ENCODE data around the gene BMF.

BMF gene

DNA sequence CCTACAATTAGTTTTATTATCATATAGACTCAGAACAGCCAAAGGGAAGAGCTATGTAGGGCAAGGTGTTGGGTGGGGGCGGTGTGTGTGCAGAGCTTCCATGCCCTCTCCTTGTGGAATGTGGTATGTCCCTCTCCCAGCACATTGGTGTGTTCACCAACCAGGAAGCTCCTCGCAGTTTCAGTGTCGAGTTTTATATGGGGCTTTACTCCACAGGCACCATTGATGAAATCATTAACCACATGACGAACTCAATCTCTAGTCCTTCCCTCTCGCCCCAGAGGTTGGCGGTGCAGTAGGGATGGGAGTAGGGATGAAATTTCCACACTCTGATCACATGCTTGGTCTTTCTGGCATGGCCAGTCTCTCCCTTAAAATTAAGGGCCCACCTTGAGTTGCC, 56.1 kb downstream of the BMF start:
- FAIRE-seq (no peak), DNase-seq (ENCODE audit: insufficient read length, low spot score) (no peak)

DNA sequence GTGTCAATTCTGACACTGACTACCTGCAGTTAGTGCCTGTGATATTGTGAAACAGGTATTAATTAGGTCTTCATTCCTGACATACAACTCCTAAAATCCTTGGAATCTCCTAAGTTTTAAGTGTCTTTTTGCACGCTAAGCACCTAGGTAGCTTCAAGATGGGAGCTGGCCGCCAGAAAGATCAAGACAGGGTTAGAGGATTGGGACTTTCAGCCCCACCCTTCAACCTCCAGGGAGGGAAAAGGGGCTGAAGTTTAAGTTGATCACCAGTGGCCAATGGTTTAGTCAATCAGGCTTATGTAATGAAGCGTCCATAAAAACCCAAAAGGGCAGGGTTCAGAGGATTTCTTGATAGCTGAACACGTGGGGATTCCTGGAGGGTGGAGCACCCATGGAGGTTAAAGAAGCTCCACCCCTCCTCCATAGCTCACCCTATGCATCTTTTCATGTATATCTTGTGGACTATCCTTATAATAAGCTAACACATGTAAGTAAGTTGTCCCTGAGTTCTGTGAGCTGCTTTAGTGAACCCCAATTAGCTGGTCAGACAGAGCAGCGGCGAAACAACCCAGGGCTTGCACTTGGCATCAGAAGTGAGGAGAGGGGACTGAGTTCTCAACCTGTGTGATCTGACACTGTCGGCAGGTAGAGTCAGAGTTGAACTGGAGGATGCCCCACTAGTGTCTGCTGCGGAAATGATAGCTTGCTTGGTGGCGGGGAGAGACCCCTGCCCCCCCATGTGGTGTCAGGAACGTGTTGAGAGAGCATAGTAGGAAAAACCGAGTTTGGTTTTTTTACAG, 56.9 kb downstream of the BMF start:
- no peak for FAIRE-seq
- no peak for DNase-seq (ENCODE audit: insufficient read length, low spot score)

DNA sequence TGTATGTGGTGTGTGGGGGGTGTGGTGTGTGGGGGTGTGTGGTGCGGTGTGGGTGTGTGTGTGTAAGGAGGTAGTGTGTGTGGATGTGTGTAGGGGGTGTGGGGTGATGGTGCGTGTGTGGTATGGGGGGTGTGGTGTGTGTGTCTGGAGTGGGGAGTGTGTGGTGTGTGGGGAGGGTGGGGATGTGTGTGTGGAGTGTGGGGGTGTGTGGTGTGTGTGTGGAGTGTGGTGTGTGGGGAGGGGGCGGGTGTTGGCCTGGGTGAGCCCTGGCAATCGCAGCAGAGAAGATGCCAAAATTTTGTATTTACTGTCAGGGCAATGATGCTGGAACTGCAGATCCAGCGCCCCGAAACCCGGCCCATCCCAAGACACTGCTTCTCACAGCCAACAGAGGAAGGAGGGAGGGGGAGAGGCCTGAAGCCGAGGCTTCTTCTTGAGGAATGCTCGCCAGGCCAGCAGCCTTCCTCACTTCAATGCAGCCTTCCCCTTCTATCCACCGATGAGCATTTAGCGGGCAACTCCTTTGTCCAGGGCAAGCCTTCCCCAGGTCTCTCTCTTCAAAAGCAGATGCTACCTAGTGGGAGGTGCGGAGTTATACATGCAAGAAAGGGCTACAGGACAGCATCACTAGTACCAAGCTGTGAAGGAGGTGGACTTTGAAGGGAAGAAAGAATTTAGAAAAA, 57.8 kb downstream of the BMF start:
- no peak for DNase-seq (ENCODE audit: insufficient read length, low spot score)
- no peak for FAIRE-seq

DNA sequence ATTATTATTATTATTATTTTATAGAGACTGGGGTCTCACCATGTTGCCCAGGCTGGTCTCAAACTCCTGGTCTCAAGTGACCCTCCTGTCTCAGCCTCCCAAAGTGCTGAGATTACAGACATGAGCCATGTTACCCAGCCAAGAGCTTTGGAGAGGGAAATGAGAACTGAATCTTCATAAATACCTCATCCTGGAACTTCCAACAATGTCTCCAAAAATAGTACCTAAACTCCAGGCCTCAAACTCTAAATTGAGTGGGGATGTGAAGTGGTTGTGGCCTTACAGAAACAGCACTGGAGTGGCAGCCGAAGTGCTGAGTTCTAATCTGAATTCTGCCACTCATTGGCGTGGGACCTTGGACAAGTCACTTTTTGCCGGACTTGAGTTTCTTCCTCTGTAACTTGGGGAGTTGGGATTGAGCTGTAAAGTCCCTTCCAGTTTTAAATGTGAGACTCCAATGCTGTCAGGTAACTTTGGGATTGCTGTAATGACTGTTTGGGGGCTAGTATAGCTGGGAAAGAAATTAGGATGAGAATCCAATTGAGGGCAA, 59.7 kb downstream of the BMF start:
- no peak for FAIRE-seq
- no peak for DNase-seq (ENCODE audit: insufficient read length, low spot score)

DNA sequence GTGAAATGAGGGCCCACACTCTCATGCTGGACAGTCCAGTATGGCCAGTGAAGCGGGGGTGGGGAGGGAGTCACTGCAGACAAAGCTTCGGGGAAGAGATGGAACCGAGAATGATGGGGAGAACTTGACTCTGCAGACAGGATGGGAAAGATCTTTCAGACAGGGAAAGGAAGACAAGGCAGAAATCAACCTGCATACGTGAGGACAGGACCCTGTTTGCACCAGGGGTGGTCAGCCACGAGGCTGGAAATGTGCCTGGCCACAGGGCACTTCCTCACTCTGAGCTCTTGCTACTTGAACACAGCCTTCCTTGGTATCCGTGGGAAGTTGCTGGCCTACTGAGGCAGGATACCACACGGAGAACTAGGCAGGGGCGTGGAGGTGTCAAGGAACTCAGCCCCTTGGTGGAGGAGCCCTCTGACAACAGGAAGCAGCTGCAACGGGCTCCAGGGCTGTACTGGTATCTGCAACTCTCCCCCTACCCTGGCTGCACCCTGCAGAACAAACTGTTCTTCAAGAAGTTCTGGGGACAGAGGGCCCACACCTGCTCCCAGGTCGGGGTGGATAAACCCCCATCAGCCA, 60.4 kb downstream of the BMF start:
- DNase-seq (ENCODE audit: insufficient read length, low spot score) (no peak), FAIRE-seq (no peak)

DNA sequence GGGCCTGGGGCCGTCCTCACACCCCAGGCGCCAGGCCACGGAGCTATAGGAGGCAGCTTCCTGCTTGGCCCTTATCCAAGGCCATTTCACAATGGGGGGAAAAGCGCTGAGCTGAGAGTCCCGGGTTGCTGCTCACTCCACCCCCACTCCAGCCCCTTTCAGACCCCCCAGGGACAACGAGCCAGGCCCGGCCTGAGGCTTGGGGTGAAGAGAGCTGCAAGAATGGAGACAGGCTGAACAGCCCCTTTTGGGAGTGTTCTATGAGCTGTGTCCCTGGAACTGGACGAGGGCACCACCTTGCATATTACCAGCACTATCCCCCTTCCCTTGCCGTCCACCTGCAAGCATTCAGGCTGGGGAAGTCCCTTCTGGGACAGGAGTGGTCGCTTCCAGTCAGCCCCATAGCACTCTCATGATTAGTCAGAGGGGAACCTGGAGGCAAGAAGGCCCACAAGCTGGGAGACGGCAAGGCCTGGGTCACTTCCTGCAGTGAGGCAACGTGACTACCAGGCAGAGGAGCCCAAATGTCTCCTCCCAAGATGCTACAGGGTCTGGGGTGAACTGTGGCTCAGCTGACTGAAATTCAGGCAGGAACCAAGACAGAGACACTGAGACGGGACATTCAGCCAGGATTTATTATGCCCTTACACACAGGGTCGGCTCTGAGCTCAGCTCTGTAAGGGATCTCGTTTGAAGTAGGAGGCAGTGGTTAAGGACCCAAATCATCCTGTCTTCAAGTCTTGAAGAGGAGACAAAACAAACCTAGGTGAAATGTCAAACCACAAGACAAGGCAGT, 61.1 kb downstream of the BMF start:
- DNase-seq (ENCODE audit: insufficient read length, low spot score) = no peak
- FAIRE-seq = peak; percentile 20

DNA sequence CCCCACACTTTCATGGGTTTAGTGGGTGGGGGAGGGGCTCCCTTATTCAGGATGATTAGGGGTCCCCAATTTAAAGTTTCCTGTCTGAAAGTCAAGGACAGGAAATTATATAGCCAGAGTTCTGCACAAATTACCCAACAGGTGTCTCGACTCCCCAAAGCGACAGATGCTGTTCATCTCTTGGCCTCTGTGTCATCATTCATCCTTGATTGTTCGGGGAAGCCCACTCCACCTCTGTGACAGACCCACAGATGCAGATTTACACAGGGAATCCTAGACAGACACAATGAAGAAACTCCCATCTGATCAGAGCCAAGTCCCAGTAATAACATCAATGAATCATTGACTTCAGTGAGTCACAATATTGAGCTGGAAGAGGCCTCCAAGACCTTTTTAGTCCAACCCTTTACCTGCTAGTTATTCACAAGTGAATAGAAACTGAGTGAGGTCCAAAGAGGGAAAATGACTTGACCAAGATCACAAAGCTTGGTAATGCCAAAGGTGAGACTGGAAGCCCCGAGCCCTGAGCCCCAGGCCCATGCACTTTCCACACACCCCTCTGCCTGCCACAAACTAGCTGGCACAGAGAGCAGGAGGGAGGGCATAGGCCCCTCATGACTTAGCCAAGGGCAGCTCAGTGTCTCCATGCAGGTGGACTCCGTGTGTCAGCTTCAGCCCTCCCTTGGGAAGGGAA, 61.8 kb downstream of the BMF start:
- DNase-seq (ENCODE audit: insufficient read length, low spot score) = no peak
- no peak for FAIRE-seq

DNA sequence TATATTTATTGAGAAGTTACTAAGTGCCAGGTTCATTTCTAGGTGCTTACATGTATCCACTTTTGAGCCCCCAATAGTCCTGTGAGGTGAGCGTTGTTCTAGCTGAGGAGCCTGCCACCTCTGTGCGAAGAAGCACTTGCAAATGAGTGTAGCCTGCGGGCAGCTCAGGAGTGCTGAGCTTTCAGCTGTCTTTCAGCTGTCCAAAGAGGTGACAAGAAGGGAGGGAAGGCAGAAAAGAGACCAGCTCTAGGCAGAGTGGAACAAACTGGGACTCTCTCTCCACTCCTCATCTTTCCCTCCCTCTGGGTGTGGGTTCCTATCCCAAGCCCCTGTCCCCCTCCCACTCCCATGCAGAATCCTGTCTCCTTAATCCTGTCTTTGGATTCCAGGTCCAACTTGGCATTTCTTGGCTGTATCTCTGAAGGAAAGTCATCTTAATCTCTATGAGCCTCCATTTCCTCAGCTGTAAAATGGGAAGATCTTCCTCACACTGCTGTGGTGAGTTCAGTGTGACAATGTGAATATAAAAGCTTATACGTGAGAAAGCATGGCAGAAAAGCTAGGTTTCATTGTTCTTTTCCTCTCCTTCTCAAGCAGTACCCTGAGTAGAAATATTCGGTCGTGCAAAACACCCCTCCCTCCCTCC, 63.0 kb downstream of the BMF start:
- no peak for FAIRE-seq

DNA sequence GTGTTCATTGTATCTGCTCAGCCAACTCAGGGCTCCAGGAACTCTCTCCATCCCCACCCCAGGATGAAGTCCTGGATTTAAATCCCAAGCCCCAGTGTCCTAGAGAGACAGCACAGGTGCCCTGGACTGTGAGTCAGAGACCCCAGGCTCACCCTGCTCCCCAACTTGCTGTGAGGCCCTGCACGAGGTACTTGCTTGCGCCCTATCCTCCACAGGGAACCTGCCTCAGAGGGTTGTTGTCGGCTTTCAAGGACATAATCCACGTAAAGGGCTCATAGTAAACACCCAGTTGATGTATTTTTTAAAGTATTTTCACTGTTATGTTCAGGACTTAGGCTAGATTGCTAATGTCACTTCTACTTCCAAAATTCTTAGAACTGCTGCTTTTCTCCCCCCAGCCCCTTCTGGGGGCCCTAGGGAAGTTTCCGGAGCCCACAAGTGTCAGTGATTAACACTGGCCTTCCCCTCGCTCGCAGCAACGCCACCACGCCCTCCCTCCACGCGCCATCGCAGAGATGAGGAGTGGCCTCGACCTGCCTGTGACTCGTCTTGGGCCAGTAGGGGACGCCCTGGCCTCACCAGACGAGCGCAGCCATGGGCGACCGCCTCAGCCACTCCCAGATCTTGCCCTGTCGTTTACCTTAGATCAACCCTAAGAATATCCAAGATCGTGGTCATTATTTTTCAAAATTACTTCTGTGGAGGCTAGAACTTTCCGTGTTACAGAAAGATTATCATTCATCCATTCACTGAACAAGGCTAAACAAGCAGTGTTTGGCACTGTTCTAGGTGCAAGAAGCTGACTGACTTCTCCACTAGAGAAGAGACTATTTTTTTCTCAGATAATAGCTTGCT, 63.7 kb downstream of the BMF start:
- DNase-seq (ENCODE audit: insufficient read length, low spot score) (peak; percentile 81), FAIRE-seq (peak; percentile 87)

More for the DNA sequence above, 63.0 kb downstream of the BMF start:
- DNase-seq (ENCODE audit: insufficient read length, low spot score) = no peak

DNA sequence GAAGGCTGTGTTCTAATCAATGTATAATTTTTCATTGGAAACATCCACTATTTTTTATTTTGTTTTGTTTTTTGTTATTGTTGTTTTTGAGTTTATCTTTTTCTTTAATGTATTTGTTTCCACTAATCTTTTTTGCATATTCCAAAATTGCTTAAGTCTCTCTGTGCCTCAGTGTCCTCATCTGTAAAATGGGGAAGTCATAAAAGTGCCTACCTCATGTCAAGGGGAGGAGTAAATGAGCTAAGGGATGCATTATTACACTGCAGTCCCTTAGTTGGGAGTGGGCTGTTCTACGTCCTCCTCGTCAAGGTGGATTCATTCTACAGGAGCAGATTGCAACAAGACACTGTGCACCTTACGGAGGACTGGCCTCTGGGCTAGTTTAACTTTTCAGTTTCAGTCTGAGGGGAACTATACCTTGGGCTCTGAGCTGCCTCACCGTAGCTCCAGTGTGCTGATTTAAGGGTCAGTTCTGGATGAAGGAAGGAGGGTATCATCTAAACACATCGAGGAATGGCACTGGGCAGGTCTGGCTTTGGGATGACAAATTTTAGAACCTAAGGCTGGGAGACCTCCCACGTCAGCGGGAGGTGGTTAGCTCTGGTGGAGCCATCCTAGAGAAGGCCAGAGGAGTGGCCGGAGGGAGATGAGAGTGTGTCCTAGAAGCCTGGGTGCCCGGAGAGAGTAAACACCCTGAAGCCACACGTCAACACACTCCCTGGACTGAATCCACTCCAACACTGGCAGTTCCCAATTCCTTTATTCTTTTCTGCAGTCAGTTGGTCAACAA, 64.6 kb downstream of the BMF start:
- no peak for FAIRE-seq

DNA sequence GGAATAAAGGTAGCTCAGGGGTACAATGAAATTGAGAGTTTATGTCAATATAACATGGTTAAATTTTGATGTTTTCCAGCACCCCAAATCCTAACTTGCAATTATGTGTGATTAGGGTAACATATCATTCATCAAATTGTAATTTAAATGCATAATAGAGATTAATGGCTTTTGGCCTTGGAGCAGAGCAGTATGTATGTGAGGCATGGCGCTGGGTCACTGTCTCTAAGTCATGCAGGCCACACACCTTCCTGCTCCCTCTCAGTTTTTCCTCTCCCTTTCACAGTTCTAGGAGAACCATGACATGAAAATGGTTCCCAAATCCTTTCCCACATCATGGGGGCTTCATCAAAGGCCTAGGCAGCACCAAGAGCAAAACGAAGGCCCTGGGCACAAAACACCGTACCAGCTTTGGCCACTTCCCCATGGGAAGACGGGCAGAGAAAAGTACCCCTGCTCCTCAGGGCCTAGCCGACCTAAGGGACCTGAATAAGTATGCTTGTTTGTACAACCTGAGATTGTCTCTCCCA, 65.8 kb downstream of the BMF start:
- DNase-seq (ENCODE audit: insufficient read length, low spot score) (no peak), FAIRE-seq (no peak)

More for the DNA sequence above, 64.6 kb downstream of the BMF start:
- no peak for DNase-seq (ENCODE audit: insufficient read length, low spot score)

DNA sequence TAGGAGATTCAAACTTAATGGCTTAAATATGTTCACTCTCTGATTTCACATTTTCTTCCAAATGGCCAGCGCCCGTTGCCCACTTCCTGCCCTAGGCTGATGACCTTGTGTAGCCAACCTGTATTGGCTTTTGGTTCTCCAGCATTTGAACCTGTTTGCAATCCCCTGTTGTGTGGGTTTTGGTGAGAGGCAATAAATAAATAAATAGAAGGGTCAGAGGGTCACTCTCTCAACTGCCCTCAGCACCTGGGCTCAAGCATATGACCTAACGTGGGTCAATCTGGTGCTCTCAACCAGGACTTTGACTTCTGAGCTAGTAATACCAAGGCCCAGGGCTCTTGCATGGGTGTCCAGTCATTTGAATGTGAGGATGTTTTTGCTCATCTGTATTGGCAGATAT, 67.9 kb downstream of the BMF start:
- FAIRE-seq = no peak
- DNase-seq (ENCODE audit: insufficient read length, low spot score) = no peak

DNA sequence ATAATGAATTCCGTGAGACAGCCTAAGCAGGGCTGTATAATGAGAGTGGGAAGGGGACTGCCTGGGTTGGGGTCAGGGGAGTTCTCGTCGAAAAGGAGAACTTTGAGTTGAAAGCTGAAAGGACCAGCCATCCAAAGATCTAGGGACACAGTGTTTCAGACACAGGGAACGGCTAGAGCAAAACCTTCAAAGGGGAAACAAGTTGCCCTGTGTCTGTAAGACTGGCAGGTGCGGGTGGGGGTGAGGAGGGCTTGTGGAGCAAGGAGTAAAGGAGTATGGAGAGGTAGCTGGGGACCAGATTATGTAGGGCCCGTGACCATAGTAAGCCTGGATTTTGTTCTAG, 68.4 kb downstream of the BMF start:
- FAIRE-seq (no peak), DNase-seq (ENCODE audit: insufficient read length, low spot score) (no peak)

DNA sequence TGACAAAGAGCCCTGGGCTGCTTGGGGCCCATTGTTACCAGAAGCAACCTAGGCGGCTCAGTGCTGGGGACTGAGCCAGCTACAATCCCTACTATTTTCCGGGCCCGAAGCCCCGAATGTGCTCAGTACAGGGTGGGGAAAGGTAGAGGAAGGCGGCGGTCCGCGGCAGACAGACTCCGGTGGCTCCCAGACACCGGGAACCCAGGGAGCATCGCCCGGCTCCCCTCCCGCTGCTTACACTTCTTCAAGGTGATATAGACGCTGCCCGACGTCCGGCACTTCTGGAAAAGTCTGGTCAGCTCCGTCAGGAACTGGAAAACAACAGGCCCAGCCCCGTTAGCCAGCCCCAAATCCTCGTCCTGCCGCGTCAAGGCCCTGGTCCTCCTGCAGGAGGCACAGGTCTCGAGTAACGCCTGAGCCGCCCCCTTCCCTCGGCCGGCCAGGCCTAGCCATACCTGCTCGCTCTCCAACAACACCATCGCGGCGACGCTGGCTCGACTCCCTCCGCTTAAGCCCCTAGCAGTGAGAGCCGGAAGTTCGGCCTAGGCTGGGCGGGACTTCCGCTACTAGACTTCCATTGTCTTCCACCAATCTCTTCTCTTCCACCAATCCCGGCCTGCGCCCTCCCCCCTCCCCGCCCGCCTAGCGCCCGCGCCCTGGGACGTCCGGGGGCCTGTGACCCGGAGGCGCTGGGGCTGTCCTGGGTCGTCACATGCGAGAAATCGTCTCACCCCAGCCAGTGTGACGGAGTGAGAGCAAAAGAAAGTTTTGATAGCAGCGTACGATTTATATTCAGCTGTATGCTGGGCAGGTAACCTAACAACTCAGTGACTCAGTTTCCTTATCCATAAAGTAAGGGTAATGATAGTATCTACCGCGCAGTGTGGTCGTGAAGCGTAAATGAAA, 69.8 kb downstream of the BMF start, which contains the start of gene SRP14:
TSS of gene SRP14 (minus strand) at position 544 of the 906 bp plus-strand sequence. CDS start at position 479, 65 bp downstream.
- peak; percentile 72 for FAIRE-seq
- peak; percentile 87 for DNase-seq (ENCODE audit: insufficient read length, low spot score)

DNA sequence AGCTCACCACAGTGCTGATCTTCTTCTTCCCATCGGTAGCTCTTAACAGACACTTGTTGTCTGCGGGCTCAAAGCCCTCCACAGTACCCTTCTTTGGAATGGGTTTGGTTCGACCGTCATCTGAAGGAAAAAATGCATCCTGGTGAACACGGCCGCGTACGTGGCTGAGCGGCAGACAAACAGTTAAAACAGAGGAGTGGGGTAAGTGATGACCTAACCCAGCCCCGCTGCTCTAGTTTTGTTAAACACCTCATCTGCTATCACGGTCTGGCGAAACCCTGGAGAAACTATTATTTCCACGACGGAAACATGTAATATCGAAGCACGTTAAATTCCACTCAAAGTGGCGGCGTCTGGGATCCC, 70.4 kb downstream of the BMF start:
- FAIRE-seq (no peak), DNase-seq (ENCODE audit: insufficient read length, low spot score) (no peak)
